Caco-2 (cell line): ENCODE measurements around the gene ADGRE1. TPM values are rescaled to one million over a fixed set of nuclear protein-coding genes. Genes with fewer than 3 reads are reported as not detected.

Experiments used
- BruUV-seq: library from RNA; stranded (reverse); fragments of 400-500 nt; replicated peaks from 2 replicates; lab custom pipeline; 2021; lab: Mats Ljungman, UMichigan
- CTCF ChIA-PET: fragments of 300-600 bp; sonication (Branson Sonifier 250); formaldehyde crosslinking; loops from one replicate; lab custom pipeline; 2022; ENCODE audit warnings: antibody characterized with exemption; lab: Charles Lee
- POLR2A ChIA-PET: fragments of 300-600 bp; sonication (Branson Sonifier 250); formaldehyde crosslinking; loops from one replicate; lab custom pipeline; 2022; ENCODE audit warnings: antibody characterized with exemption; lab: Charles Lee
- DNase-seq, 2 experiments: peaks; one replicate each; pipeline versions ENCODE4 v3.0.0 to v3.0.0-alpha.2; 2020 to 2022
- H3K27me3 ChIP-seq: replicated peaks from 2 replicates; pipeline ENCODE4 v1.6.0; 2011; ENCODE audit warnings: low read length; ENCODE audit not compliant: control insufficient read depth, insufficient read depth
- H3K36me3 ChIP-seq: 2 replicates; pipeline ENCODE4 v1.5.1; 2011; ENCODE audit warnings: low read length; ENCODE audit not compliant: control insufficient read depth, insufficient read depth
- H3K4me1 ChIP-seq: fragments of 250-450 bp; sonication (Bioruptor Pico); 2 replicates; pipeline ENCODE4 v1.5.1; 2020; ENCODE audit warnings: mild to moderate bottlenecking
- H3K4me3 ChIP-seq: 2 replicates; pipeline ENCODE4 v1.5.1; 2011; ENCODE audit warnings: low read depth, mild to moderate bottlenecking, control low read depth, low read length
- H3K9me3 ChIP-seq: fragments of 250-450 bp; sonication (Bioruptor Pico); 2 replicates; pipeline ENCODE4 v1.5.1; 2020; ENCODE audit warnings: mild to moderate bottlenecking, moderate library complexity
- H3K27ac Mint-ChIP-seq: one replicate; pipeline ENCODE4 v1.8.0; 2022; ENCODE audit warnings: mixed read lengths; ENCODE audit not compliant: unreplicated experiment
- H3K27me3 Mint-ChIP-seq: one replicate; pipeline ENCODE4 v1.8.0; 2022; ENCODE audit warnings: mixed read lengths; ENCODE audit not compliant: insufficient read depth, unreplicated experiment
- H3K36me3 Mint-ChIP-seq: one replicate; pipeline ENCODE4 v1.8.0; 2022; ENCODE audit warnings: mild to moderate bottlenecking, mixed read lengths; ENCODE audit not compliant: insufficient read depth, unreplicated experiment
- H3K4me1 Mint-ChIP-seq: one replicate; pipeline ENCODE4 v1.8.0; 2022; ENCODE audit warnings: low read depth, mixed read lengths; ENCODE audit not compliant: unreplicated experiment
- H3K4me3 Mint-ChIP-seq: one replicate; pipeline ENCODE4 v1.8.0; 2022; ENCODE audit warnings: mild to moderate bottlenecking, moderate library complexity, mixed read lengths; ENCODE audit not compliant: unreplicated experiment
- H3K9me3 Mint-ChIP-seq: one replicate; pipeline ENCODE4 v1.8.0; 2022; ENCODE audit warnings: mixed read lengths; ENCODE audit not compliant: unreplicated experiment
- CTCF ChIP-seq, 2 experiments: fragments of 200-600 bp in 1 of 2; IDR thresholded peaks; 1 replicate in 1 of 2; 2 replicates in 1 of 2; pipeline versions ENCODE4 v1.5.1 to v1.8.0; 2011 to 2022; ENCODE audit warnings: antibody characterized with exemption in 1 of 2, control low read depth in 1 of 2, inconsistent platforms in 1 of 2, low read depth in 1 of 2, low read length in 1 of 2, mild to moderate bottlenecking in 1 of 2, moderate library complexity in 1 of 2; ENCODE audit not compliant: insufficient read depth in 1 of 2, severe bottlenecking in 1 of 2, unreplicated experiment in 1 of 2
- intact Hi-C: fragments of 100-400 bp; cut with micrococcal nuclease; formaldehyde crosslinking; loops from one replicate; pipeline ENCODE4 v1.10.0; 2022; ENCODE audit not compliant: unreplicated experiment
- total RNA-seq: library from RNA; stranded (reverse); gene quantifications from 2 replicates; pipeline ENCODE4 v1.2.3, GENCODE V29; 2022

ADGRE1 gene
- total RNA-seq, 1 experiment from 2014 or later, result not detected

GRCh38 chr19:6849876-6850275, 37.5 kb upstream of the ADGRE1 start:
- TF ChIP-seq CTCF (IDR thresholded peaks at IDR 0.05; ENCODE audit: insufficient read depth in 1 of 2, low read depth in 1 of 2, low read length in 1 of 2, severe bottlenecking in 1 of 2, unreplicated experiment in 1 of 2), result no peak
- Mint-ChIP-seq H3K36me3 (no peaks in the 10 kb centered on the region), H3K27me3 (no peaks in the 10 kb centered on the region), H3K4me1 (no peaks in the 10 kb centered on the region), H3K9me3 (no peaks in the 10 kb centered on the region), H3K27ac (no peak overlapping the region), H3K4me3 (no peak overlapping the region)
- BruUV-seq, result no TSS peak
- no peak overlapping the region for H3K4me3 ChIP-seq
- H3K36me3 ChIP-seq, result no peaks in the 10 kb centered on the region
- no peak for DNase-seq
- intact Hi-C loops, result no loop called here
- POLR2A ChIA-PET, result no interaction called here
- H3K27me3 ChIP-seq, result no peaks in the 10 kb centered on the region
- CTCF ChIA-PET, result no interaction called here
- no peaks in the 10 kb centered on the region for H3K9me3 ChIP-seq
- H3K4me1 ChIP-seq, result no peaks in the 10 kb centered on the region

GRCh38 chr19:6851359-6851758, 36.0 kb upstream of the ADGRE1 start:
- Histone ChIP-seq H3K4me3 (no peak overlapping the region), H3K27me3 (no peaks in the 10 kb centered on the region), H3K4me1 (no peaks in the 10 kb centered on the region), H3K9me3 (no peaks in the 10 kb centered on the region), H3K36me3 (no peaks in the 10 kb centered on the region)
- ChIA-PET CTCF (no interaction called here), POLR2A (no interaction called here)
- H3K27ac Mint-ChIP-seq, result no peak overlapping the region
- DNase-seq, result no peak
- no peak overlapping the region for H3K4me3 Mint-ChIP-seq
- intact Hi-C loops, result no loop called here
- no TSS peak for BruUV-seq
- no peaks in the 10 kb centered on the region for H3K36me3 Mint-ChIP-seq
- no peak for TF ChIP-seq CTCF (IDR thresholded peaks at IDR 0.05; ENCODE audit: insufficient read depth in 1 of 2, low read depth in 1 of 2, low read length in 1 of 2, severe bottlenecking in 1 of 2, unreplicated experiment in 1 of 2)
- no peaks in the 10 kb centered on the region for H3K9me3 Mint-ChIP-seq
- peaks cover 6% of the 10 kb centered on the region for H3K27me3 Mint-ChIP-seq
- H3K4me1 Mint-ChIP-seq, result no peaks in the 10 kb centered on the region

- no peaks in the 10 kb centered on the region for H3K9me3 Mint-ChIP-seq
- no peaks in the 10 kb centered on the region for H3K36me3 ChIP-seq
- POLR2A ChIA-PET, result no interaction called here
- DNase-seq, result no peak
- H3K36me3 Mint-ChIP-seq, result no peaks in the 10 kb centered on the region
- H3K9me3 ChIP-seq, result no peaks in the 10 kb centered on the region
- no peaks in the 10 kb centered on the region for H3K27me3 ChIP-seq
- no TSS peak for BruUV-seq
- H3K27ac Mint-ChIP-seq, result no peak overlapping the region
- no peak overlapping the region for H3K4me3 Mint-ChIP-seq
- no peak overlapping the region for H3K4me3 ChIP-seq
- CTCF ChIA-PET, result no interaction called here
- intact Hi-C loops, result no loop called here
- peaks cover 6% of the 10 kb centered on the region for H3K27me3 Mint-ChIP-seq
- no peaks in the 10 kb centered on the region for H3K4me1 ChIP-seq
- H3K4me1 Mint-ChIP-seq, result no peaks in the 10 kb centered on the region
- TF ChIP-seq CTCF (IDR thresholded peaks at IDR 0.05; ENCODE audit: insufficient read depth in 1 of 2, low read depth in 1 of 2, low read length in 1 of 2, severe bottlenecking in 1 of 2, unreplicated experiment in 1 of 2), result no peak
Observed at GRCh38 chr19:6852001-6852400, 35.4 kb upstream of the ADGRE1 start.
